ENCODE measurements around the gene ARMCX5.

Gene ARMCX5

DNA sequence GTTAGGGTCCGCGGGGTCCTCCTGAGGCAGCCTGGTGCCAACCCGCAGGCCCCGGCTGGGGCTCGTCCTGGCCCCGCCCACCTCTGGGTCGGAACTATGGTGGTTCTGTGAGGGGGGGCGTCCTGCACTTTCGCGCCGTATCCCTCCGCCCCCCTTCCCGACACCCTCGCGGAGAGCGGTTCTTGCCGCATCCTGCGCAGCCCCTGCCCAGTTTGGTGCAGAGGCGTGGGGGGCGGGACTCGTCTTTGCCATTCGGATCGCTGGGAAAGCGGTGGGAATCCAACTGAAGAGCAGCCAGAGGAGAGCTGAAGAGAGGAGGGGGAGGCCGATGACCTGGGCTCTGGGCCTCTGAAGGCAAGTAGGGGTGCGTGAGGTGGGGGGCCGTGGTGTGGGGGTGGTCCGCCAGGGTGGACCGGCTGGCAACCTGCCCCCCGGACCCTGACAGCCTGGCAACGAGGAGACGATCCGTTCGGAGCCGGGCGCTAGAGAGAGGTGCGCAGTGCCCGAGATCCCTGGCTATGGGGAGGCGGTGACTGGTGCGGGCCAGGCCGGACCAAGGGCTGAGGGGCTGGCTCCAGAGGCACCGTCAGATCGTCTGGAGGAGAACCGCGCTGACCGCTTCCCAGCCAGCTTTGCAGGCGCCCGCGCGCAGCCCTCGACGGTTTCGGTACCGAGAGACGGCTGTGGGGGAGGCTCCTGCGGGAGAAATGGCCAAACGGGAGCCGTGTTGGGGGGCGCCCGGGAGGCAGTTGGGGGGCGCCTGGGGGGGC is 52.1 kb downstream of the ARMCX5 start, which contains the start of gene GPRASP1:
GPRASP1 (plus strand) TSS at position 242 of the 770 bp plus-strand sequence. CDS start 2,431 bp downstream, outside the sequence.
- no peak for DNase-seq (ENCODE audit: low read depth)
- H3K4me3 ChIP-seq (ENCODE audit: low read depth, low read length) = peak within 1 kb of the TSS; percentile 51
- TF ChIP-seq, protein P1, sequence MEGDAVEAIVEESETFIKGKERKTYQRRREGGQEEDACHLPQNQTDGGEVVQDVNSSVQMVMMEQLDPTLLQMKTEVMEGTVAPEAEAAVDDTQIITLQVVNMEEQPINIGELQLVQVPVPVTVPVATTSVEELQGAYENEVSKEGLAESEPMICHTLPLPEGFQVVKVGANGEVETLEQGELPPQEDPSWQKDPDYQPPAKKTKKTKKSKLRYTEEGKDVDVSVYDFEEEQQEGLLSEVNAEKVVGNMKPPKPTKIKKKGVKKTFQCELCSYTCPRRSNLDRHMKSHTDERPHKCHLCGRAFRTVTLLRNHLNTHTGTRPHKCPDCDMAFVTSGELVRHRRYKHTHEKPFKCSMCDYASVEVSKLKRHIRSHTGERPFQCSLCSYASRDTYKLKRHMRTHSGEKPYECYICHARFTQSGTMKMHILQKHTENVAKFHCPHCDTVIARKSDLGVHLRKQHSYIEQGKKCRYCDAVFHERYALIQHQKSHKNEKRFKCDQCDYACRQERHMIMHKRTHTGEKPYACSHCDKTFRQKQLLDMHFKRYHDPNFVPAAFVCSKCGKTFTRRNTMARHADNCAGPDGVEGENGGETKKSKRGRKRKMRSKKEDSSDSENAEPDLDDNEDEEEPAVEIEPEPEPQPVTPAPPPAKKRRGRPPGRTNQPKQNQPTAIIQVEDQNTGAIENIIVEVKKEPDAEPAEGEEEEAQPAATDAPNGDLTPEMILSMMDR (IDR thresholded peaks at IDR 0.05; ENCODE audit: low read depth, low read length, missing control alignments) = no peak
- in situ Hi-C loops (cut with HindIII; ENCODE audit: low sequenced_read_pairs) = no loop called here

DNA sequence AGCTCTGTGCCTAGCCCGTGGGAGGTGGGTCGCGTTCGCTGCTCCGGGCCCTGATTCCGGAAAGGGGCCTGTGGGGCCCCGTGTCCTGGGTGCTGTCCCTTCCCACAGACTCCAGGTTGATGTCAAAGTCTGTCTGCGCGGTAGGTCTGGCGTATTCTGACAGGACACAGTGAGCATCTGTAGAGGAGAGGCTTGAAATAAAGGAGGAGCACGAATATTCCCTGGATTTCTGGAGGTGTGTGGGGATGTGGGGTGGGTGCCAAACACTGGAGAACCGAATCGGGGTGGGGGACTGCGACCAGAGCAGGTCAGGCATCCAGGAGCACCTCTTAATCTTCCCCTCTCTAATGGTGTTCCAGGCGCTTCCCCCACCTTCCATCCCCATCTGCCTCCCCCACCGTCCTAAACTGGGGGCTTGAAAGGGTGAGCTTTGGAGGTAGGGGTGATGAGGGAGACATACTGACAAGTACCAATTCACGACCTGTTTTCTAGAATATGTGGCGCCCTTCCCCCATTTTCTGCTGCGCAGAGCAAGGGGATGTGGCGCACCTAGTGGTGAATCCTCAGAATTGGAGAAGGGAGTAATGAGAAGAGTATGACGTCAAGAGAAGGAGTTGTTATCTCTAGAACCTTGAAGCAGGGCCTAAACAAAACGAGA is 52.8 kb downstream of the ARMCX5 start:
- in situ Hi-C loops (cut with HindIII; ENCODE audit: low sequenced_read_pairs) = no loop called here
- DNase-seq (ENCODE audit: low read depth) = no peak
- H3K4me3 ChIP-seq (ENCODE audit: low read depth, low read length) = peak overlapping the region; percentile 51
- TF ChIP-seq, protein P1 (IDR thresholded peaks at IDR 0.05; ENCODE audit: low read depth, low read length, missing control alignments) = peak; percentile 56
